ENCODE results near the gene HBG2. TPM values are rescaled to one million over a fixed set of nuclear protein-coding genes. Genes with fewer than 3 reads are reported as not detected.

Gene HBG2
- total and polyA plus RNA-seq, 10 of the 15 experiments (the other 5 are each of a cell fraction or from before 2014, with no cell fraction given), result 1.1 to 8.3 (median 2.9) TPM; not detected in 5

GRCh38 chr11:5277807-5278382, 23.3 kb upstream of the HBG2 start:
- Histone ChIP-seq H3K4me3 (no peak overlapping the region), H4K20me1 (ENCODE audit: control insufficient read depth, insufficient read depth) (no peaks in the 10 kb centered on the region), H2AFZ (ENCODE audit: control insufficient read depth, low read depth, low read length) (no peak overlapping the region), H3K79me2 (ENCODE audit: control insufficient read depth, insufficient read depth, low read length) (no peaks in the 10 kb centered on the region), H3K4me2 (ENCODE audit: control insufficient read depth, insufficient read depth) (no peak overlapping the region), H3K27me3 (replicated peaks in 1 of 2; ENCODE audit: control insufficient read depth in 2 of 2, insufficient read depth in 2 of 2, low read length in 1 of 2) (no peaks in the 10 kb centered on the region), H3K9me3 (replicated peaks; ENCODE audit: control insufficient read depth, insufficient read depth, low read length) (no peaks in the 10 kb centered on the region), H3K27ac (ENCODE audit: control insufficient read depth, insufficient read depth) (no peak overlapping the region), H3K36me3 (ENCODE audit: control insufficient read depth in 2 of 2, insufficient read depth in 2 of 2, low read length in 1 of 2) (no peaks in the 10 kb centered on the region), H3K9ac (ENCODE audit: control insufficient read depth, insufficient read depth, low read length) (no peak overlapping the region), H3K4me1 (ENCODE audit: control insufficient read depth, insufficient read depth, low read length) (no peaks in the 10 kb centered on the region)
- CTCF ChIA-PET, result interaction anchor here (1.3 kb wide), 1 partner anchor 13 kb away, joined by 3 read pairs; no protein-coding TSS in a partner anchor
- RAD21 ChIA-PET (ENCODE audit: unreplicated experiment), result no interaction called here
- intact Hi-C loops (cut with micrococcal nuclease; ENCODE audit: unreplicated experiment) (no loop called here), in situ Hi-C loops (cut with MboI) (no loop called here)
- DNase-seq (ENCODE audit: low read depth, low spot score), result no peak
- peak; percentile 38 for ATAC-seq
- no peak for FAIRE-seq
- POLR2A ChIA-PET, result interaction anchor here (1.0 kb wide), 1 partner anchor 11 kb away, joined by 4 read pairs; no protein-coding TSS in a partner anchor
- WGBS (ENCODE audit: insufficient coverage, insufficient replicate concordance, low lambda C conversion rate, missing lambda C conversion rate), result 0% methylated on average over 1 of the region's 1 CpG
- SMC1A ChIA-PET (ENCODE audit: uncharacterized antibody, unreplicated experiment), result no interaction called here
- no TSS peak for BruUV-seq (replicated peaks)
- no peak for TF ChIP-seq SMAD5 (IDR thresholded peaks at IDR 0.05; ENCODE audit: low read depth)
- TF ChIP-seq E4F1 (IDR thresholded peaks at IDR 0.05; ENCODE audit: borderline replicate concordance, partially characterized antibody), result no peak
- no peak for TF ChIP-seq RBBP5 (conservative IDR thresholded peaks at IDR 0.05)
- TF ChIP-seq ATF3 (IDR thresholded peaks at IDR 0.05; ENCODE audit: borderline replicate concordance, extremely low read depth, low read depth, low read length), result no peak
- TF ChIP-seq HSF1 (IDR thresholded peaks at IDR 0.05; ENCODE audit: low read depth, low read length), result no peak
- TF ChIP-seq GABPA (IDR thresholded peaks at IDR 0.05; ENCODE audit: low read depth), result no peak
- TF ChIP-seq ZBTB33 (IDR thresholded peaks at IDR 0.05), result no peak
- TF ChIP-seq SUPT20H (IDR thresholded peaks at IDR 0.05; ENCODE audit: borderline replicate concordance, control insufficient read depth, low read depth, low read length), result no peak
- TF ChIP-seq PBX3 (IDR thresholded peaks at IDR 0.05; ENCODE audit: insufficient replicate concordance, low read depth, low read length), result no peak
- TF ChIP-seq IRF3 (IDR thresholded peaks at IDR 0.05), result no peak

All from GM12878 (cell line).